ENCODE results near the gene IBA57. TPM values are rescaled to one million over a fixed set of nuclear protein-coding genes. Genes with fewer than 3 reads are reported as not detected.
A peak's percentile ranks its signal among the peaks of the same experiment; 100 is the strongest.

IBA57 gene
- total RNA-seq, 2 experiments from 2014 or later: 9.1 to 9.9 TPM

DNA sequence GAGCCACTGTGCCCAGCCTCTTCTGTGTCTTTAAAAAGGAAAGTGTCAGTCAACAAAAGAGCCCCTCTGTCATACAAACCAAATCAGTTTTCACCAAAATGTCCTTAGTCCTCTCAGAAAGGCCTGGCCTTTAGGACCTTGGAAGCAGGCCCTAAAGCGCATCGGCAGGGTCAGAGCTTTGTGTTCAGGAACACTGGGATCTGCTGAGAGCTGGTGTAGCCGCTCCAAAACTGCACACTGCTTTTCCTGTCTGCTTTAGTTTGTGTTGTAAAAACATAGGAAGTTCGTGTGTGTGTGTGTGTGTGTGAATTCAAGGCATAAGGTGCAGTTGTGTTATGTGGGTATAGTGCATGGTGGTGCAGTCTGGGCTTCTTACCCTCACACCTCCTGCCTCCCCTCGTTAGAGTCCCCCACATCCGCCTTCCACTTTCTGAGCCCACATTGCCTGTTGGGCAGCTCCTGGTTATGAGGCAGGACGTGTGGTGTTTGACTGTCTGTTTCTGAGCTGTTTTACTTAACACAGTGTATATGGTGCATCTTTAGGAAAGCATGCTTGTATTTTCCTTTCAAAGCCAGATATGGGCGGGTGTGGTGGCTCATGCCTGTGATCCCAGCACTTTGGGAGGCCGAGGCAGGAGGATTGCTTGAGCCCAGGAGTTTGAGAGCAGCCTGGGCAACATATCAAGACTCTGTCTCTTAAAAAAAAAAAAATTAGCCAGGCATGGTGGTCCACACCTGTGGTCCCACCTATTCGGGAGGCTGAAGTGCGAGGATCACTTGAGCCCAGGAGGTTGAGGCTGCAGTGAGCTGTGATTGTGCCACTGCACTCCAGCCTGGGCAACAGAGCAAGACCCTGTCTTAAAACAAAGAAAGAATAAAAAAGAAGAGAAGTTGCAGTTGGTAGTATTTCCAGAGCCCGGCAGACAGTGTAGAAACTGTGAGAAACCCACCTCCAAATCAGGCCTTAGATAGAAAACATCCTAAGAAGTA lies 12.4 kb downstream of the IBA57 start:
- Histone ChIP-seq H3K9me2 (ENCODE audit: insufficient read depth, low read length) (no peaks in the 10 kb centered on the region), H3K4me3 (ENCODE audit: low read depth, low read length, poor library complexity, severe bottlenecking) (no peak overlapping the region), H3K36me3 (ENCODE audit: insufficient read depth, low read length) (peaks cover 9% of the 10 kb centered on the region; the same call in 1 of the 2 replicates), H3K27ac (ENCODE audit: low read depth, low read length, poor library complexity, severe bottlenecking) (no peak overlapping the region), H3K4me2 (ENCODE audit: low read length) (no peak overlapping the region), H3K79me2 (ENCODE audit: insufficient read depth, low read depth, low read length) (no peaks in the 10 kb centered on the region), H3K4me1 (ENCODE audit: insufficient read depth, low read length, poor library complexity, severe bottlenecking) (no peaks in the 10 kb centered on the region), H4K20me1 (ENCODE audit: insufficient read depth, low read length) (no peaks in the 10 kb centered on the region), H2AFZ (ENCODE audit: low read length) (no peak overlapping the region), H3K9me3 (ENCODE audit: low read length) (no peaks in the 10 kb centered on the region)
- no TSS peak for BruUV-seq (replicated peaks)
- TF ChIP-seq EZH2phosphoT487 (IDR thresholded peaks at IDR 0.05; ENCODE audit: borderline replicate concordance, low read depth, low read length) (no peak), CTCF (conservative IDR thresholded peaks at IDR 0.05; ENCODE audit: low read length) (no peak)
- POLR2A ChIA-PET: interaction anchor here (0.6 kb wide), 1 partner anchor 21 kb away, joined by 3 read pairs; no protein-coding TSS in a partner anchor
- no peak for DNase-seq (ENCODE audit: low spot score)
- CTCF ChIA-PET (ENCODE audit: unreplicated experiment): no interaction called here
- intact Hi-C loops (cut with micrococcal nuclease; ENCODE audit: unreplicated experiment): no loop called here

- no peak overlapping the region for H3K4me2 ChIP-seq (ENCODE audit: low read length)
- H3K79me2 ChIP-seq (ENCODE audit: insufficient read depth, low read depth, low read length): no peaks in the 10 kb centered on the region
- DNase-seq (ENCODE audit: low spot score): no peak
- POLR2A ChIA-PET: interaction anchor here (0.6 to 0.9 kb wide), 3 partner anchors 12 to 20 kb away, joined by 3 to 4 read pairs (median 3); no protein-coding TSS in a partner anchor
- no peak overlapping the region for H2AFZ ChIP-seq (ENCODE audit: low read length)
- H4K20me1 ChIP-seq (ENCODE audit: insufficient read depth, low read length): no peaks in the 10 kb centered on the region
- no peak overlapping the region for H3K27ac ChIP-seq (ENCODE audit: low read depth, low read length, poor library complexity, severe bottlenecking)
- H3K9me3 ChIP-seq (ENCODE audit: low read length): no peaks in the 10 kb centered on the region
- no peak overlapping the region for H3K4me3 ChIP-seq (ENCODE audit: low read depth, low read length, poor library complexity, severe bottlenecking)
- TF ChIP-seq CTCF (conservative IDR thresholded peaks at IDR 0.05; ENCODE audit: low read length) (no peak), EZH2phosphoT487 (IDR thresholded peaks at IDR 0.05; ENCODE audit: borderline replicate concordance, low read depth, low read length) (no peak)
- H3K9me2 ChIP-seq (ENCODE audit: insufficient read depth, low read length): no peaks in the 10 kb centered on the region
- intact Hi-C loops (cut with micrococcal nuclease; ENCODE audit: unreplicated experiment): no loop called here
- no peaks in the 10 kb centered on the region for H3K4me1 ChIP-seq (ENCODE audit: insufficient read depth, low read length, poor library complexity, severe bottlenecking)
- H3K36me3 ChIP-seq (ENCODE audit: insufficient read depth, low read length): peaks cover 9% of the 10 kb centered on the region; the same call in 1 of the 2 replicates
- BruUV-seq (replicated peaks): TSS peak; percentile 50
- CTCF ChIA-PET (ENCODE audit: unreplicated experiment): interaction anchor here (0.5 kb wide), 1 partner anchor 100 kb away, joined by 3 read pairs; no protein-coding TSS in a partner anchor
Measured at GRCh38 chr1:228178737-228179684, 13.4 kb downstream of the IBA57 start.
